RWPE1 (cell line): ENCODE data around the gene COPS6.

Experiments used
- CTCF ChIA-PET: fragments of 350-600 bp; sonication (Branson Sonifier 250); formaldehyde crosslinking; extraction: SDS; loops from one replicate; lab custom pipeline; 2021; lab: Yijun Ruan, JAX
- POLR2A ChIA-PET: fragments of 400-600 bp; formaldehyde crosslinking; extraction: SDS; loops from one replicate; lab custom pipeline; 2020; ENCODE audit warnings: antibody characterized with exemption; ENCODE audit not compliant: low non-redundant PET; lab: Yijun Ruan, JAX
- DNase-seq: peaks from one replicate; pipeline ENCODE4 v3.0.0; 2012; ENCODE audit warnings: low spot score
- H3K27ac ChIP-seq: fragments of 450-650 bp; 2 replicates; pipeline ENCODE4 v1.5.1; 2017
- TF ChIP-seq, protein P1 (sequence below): fragments of 450-650 bp; conservative IDR thresholded peaks from 2 replicates; pipeline ENCODE4 v1.5.1; 2017; ENCODE audit warnings: low read depth, mild to moderate bottlenecking

COPS6 gene

GRCh38 chr7:100132126-100132525, 43.4 kb downstream of the COPS6 start:
- CTCF ChIA-PET = interaction anchor here (0.7 to 1.2 kb wide), 8 partner anchors 22 to 288 kb away, joined by 3 to 7 read pairs (median 4); partner anchors contain the start of gene GPC2

DNA sequence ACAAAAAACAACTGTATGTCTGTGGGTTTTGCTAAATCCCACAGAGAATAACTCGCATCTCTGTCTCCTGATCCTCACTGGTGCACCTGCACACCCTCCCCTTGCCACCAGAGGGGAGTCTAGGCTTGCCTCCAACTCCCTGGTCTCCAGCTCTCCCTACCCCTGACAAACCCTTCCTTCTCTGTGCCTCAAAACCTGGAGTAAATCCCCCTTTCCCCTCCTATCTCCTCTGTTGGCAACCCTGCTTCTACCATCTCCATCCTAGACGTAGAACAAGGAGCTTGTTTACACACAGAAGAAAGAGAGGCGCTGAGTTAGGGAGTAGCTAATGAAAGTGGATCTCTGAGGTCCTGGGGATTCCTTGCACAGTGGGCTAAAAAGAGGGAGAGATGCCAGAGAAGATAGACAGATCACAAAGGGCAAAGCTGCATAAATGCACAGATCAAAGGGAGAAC, 44.0 kb downstream of the COPS6 start:
- no peak overlapping the region for H3K27ac ChIP-seq
- ChIA-PET CTCF (interaction anchor here (0.5 to 1.1 kb wide), 13 partner anchors 22 to 574 kb away, joined by 3 to 7 read pairs (median 3); partner anchors contain the start of gene GPC2), POLR2A (interaction anchor here (0.6 kb wide), 2 partner anchors 14 to 25 kb away, joined by 3 to 6 read pairs; no protein-coding TSS in a partner anchor)
- TF ChIP-seq, protein P1, sequence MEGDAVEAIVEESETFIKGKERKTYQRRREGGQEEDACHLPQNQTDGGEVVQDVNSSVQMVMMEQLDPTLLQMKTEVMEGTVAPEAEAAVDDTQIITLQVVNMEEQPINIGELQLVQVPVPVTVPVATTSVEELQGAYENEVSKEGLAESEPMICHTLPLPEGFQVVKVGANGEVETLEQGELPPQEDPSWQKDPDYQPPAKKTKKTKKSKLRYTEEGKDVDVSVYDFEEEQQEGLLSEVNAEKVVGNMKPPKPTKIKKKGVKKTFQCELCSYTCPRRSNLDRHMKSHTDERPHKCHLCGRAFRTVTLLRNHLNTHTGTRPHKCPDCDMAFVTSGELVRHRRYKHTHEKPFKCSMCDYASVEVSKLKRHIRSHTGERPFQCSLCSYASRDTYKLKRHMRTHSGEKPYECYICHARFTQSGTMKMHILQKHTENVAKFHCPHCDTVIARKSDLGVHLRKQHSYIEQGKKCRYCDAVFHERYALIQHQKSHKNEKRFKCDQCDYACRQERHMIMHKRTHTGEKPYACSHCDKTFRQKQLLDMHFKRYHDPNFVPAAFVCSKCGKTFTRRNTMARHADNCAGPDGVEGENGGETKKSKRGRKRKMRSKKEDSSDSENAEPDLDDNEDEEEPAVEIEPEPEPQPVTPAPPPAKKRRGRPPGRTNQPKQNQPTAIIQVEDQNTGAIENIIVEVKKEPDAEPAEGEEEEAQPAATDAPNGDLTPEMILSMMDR = peak; percentile 97
- DNase-seq = peak; percentile 77

More at GRCh38 chr7:100132126-100132525, 43.4 kb downstream of the COPS6 start:
- DNase-seq = no peak
- POLR2A ChIA-PET = interaction anchor here (0.6 kb wide), 1 partner anchor 25 kb away, joined by 3 read pairs; no protein-coding TSS in a partner anchor
- no peak overlapping the region for H3K27ac ChIP-seq
- TF ChIP-seq, protein P1 = no peak

GRCh38 chr7:100137851-100138760, 49.3 kb downstream of the COPS6 start:
- DNase-seq = no peak
- TF ChIP-seq, protein P1 = no peak
- ChIA-PET POLR2A (no interaction called here), CTCF (interaction anchor here (0.6 to 0.7 kb wide), 3 partner anchors 7 to 123 kb away, joined by 4 to 6 read pairs (median 5); no protein-coding TSS in a partner anchor)
- H3K27ac ChIP-seq = no peak overlapping the region

DNA sequence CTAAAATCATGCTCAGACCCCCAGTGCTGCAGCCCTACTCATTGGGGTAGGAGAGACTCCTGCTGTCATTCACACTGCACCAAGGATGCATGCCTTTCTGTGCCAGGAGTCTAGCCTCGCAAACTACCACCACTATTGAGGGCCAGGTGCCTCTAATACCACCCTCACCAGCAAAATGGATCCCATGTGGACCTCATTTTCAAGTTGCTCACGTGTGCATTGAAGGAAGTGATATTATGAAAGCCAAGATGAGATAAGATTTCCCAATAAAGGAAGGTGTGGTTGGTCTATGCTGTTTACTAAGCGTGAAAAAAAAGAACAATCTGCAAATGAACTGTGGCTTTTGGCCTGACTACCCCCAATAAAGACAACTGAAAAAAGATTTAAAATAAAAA, 52.8 kb downstream of the COPS6 start:
- DNase-seq = no peak
- ChIA-PET POLR2A (interaction anchor here (0.8 kb wide), 1 partner anchor 208 kb away, joined by 3 read pairs; no protein-coding TSS in a partner anchor), CTCF (interaction anchor here (0.7 kb wide), 1 partner anchor 11 kb away, joined by 6 read pairs; no protein-coding TSS in a partner anchor)
- no peak overlapping the region for H3K27ac ChIP-seq
- TF ChIP-seq, protein P1 = no peak
